ENCODE data around the gene PRR16.

GRCh38 chr5:120697147-120697546 lies 233.0 kb downstream of the PRR16 start:
- no peak for TF ChIP-seq CTCF (IDR thresholded peaks at IDR 0.05)
- TF ChIP-seq POLR2A (IDR thresholded peaks at IDR 0.05): no peak
